HepG2 (cell line): ENCODE measurements around the gene RABGAP1.

Source experiments
- EZH2 ChIP-seq: conservative IDR thresholded peaks from 2 replicates; pipeline ENCODE4 v1.6.1; 2012; ENCODE audit warnings: mild to moderate bottlenecking, low read depth, low read length, moderate library complexity
- FLYWCH1 ChIP-seq: sonication (generic); formaldehyde crosslinking; IDR thresholded peaks from 2 replicates; pipeline ENCODE4 v1.8.1; 2023; ENCODE audit warnings: mild to moderate bottlenecking, missing genetic modification reagents
- GATAD2A ChIP-seq: IDR thresholded peaks from 2 replicates; pipeline ENCODE4 v1.6.1; 2016
- POLR2A ChIP-seq, 2 experiments: IDR thresholded peaks; 2 replicates each; pipeline ENCODE4 v1.6.1; 2011; ENCODE audit warnings: low read depth in 2 of 2, low read length in 2 of 2, mild to moderate bottlenecking in 1 of 2, moderate library complexity in 1 of 2; ENCODE audit not compliant: insufficient read depth in 1 of 2
- ZIK1 ChIP-seq: sonication (generic); formaldehyde crosslinking; IDR thresholded peaks from 2 replicates; pipeline ENCODE4 v1.5.0; 2020; ENCODE audit warnings: mild to moderate bottlenecking, low read depth, missing genetic modification reagents, borderline replicate concordance
- TF ChIP-seq, protein P1 (sequence below), 2 experiments: fragments of 450-650 bp in 1 of 2; sonication (generic) in 1 of 2; formaldehyde crosslinking; IDR thresholded peaks; 2 replicates each; pipeline versions ENCODE4 v1.5.0 to v1.8.0; 2020 to 2022; ENCODE audit warnings: mild to moderate bottlenecking in 1 of 2, missing genetic modification reagents in 1 of 2
- TF ChIP-seq, protein P2 (sequence below): sonication (generic); formaldehyde crosslinking; IDR thresholded peaks from 2 replicates; pipeline ENCODE4 v1.4.0; 2020; ENCODE audit warnings: low read depth, mild to moderate bottlenecking, missing genetic modification reagents

DNA sequence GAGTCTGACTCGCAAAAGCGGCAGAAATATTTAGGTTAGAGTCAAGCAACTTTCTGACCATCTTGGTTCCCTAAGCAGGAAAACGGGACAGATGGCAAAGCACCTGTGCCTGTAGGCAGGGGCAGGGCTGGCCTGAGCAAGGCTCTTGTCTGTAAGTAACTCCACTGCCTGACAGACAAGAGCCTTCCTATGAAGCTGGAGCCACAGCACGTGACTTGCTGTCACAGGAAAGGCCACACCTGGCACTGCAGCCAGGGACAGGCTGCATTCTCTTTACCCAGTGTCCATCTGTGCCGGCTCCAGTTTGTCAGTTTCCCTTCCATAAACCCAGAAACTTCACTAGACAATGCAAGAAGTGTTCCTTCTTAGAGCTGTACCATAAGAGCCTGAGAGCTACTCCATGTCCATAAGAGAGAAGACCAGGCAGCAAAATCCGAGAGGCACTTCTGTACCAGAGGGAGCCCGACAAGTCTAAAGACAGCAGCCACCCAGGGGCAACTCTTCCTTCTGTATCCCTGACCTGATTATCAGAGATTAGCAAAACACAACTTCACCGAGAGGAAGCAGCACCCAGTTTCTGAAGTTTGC is 170.7 kb downstream of the RABGAP1 start:
- TF ChIP-seq GATAD2A = no peak
- no peak for TF ChIP-seq EZH2
- TF ChIP-seq POLR2A (IDR thresholded peaks at IDR 0.05; ENCODE audit: insufficient read depth in 1 of 2, low read depth in 2 of 2, low read length in 2 of 2) = no peak
- TF ChIP-seq, protein P1, sequence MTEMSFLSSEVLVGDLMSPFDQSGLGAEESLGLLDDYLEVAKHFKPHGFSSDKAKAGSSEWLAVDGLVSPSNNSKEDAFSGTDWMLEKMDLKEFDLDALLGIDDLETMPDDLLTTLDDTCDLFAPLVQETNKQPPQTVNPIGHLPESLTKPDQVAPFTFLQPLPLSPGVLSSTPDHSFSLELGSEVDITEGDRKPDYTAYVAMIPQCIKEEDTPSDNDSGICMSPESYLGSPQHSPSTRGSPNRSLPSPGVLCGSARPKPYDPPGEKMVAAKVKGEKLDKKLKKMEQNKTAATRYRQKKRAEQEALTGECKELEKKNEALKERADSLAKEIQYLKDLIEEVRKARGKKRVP (CRISPR knock-in tag; IDR thresholded peaks at IDR 0.05) = no peak
- no peak for TF ChIP-seq ZIK1 (CRISPR knock-in tag)
- TF ChIP-seq, protein P2, sequence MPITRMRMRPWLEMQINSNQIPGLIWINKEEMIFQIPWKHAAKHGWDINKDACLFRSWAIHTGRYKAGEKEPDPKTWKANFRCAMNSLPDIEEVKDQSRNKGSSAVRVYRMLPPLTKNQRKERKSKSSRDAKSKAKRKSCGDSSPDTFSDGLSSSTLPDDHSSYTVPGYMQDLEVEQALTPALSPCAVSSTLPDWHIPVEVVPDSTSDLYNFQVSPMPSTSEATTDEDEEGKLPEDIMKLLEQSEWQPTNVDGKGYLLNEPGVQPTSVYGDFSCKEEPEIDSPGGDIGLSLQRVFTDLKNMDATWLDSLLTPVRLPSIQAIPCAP (CRISPR knock-in tag) = no peak
- TF ChIP-seq FLYWCH1 (CRISPR knock-in tag) = no peak
